GM21576 (cell line): ENCODE measurements around the gene CABP4.
"Not testable (repeated sequence)": the region's sequence is repeated elsewhere in the genome, so short reads cannot be mapped to it uniquely, and the experiment has no call there.

Source experiments
- ATAC-seq: cut with Tn5 transposase; IDR thresholded peaks from one replicate; pipeline ENCODE4 v1.9.1; 2021; ENCODE audit warnings: mild to moderate bottlenecking, moderate library complexity; ENCODE audit not compliant: unreplicated experiment

The CABP4 gene

GRCh38 chr11:67452141-67452952 is 2.8 kb upstream of the CABP4 start, which contains the start of gene GPR152:
Gene GPR152, minus strand, starts transcription at chr11:67452729. Its CDS starts 5 bp downstream, at chr11:67452724.
- no peak for ATAC-seq

- ATAC-seq = no peak
Measured at GRCh38 chr11:67453816-67454732, 1.1 kb upstream of the CABP4 start.

GRCh38 chr11:67456068-67456705 is 1.0 kb downstream of the CABP4 start:
- ATAC-seq = no peak

- no peak for ATAC-seq
Measured at GRCh38 chr11:67457453-67457852, 2.3 kb downstream of the CABP4 start.

- no peak for ATAC-seq
Measured at GRCh38 chr11:67458266-67458665, 3.1 kb downstream of the CABP4 start.

- no peak for ATAC-seq
Measured at GRCh38 chr11:67463186-67463585, 8.0 kb downstream of the CABP4 start.

GRCh38 chr11:67463680-67464410 is 8.7 kb downstream of the CABP4 start:
- ATAC-seq = no peak

GRCh38 chr11:67464411-67465188 is 9.4 kb downstream of the CABP4 start:
- no peak for ATAC-seq

GRCh38 chr11:67465189-67465510 is 10.0 kb downstream of the CABP4 start:
- no peak for ATAC-seq

GRCh38 chr11:67465530-67465929 is 10.4 kb downstream of the CABP4 start:
- not testable (repeated sequence) for ATAC-seq

- ATAC-seq = no peak
Measured at GRCh38 chr11:67466367-67466766, 11.2 kb downstream of the CABP4 start.

GRCh38 chr11:67466962-67467771 is 12.0 kb downstream of the CABP4 start:
- no peak for ATAC-seq

GRCh38 chr11:67468056-67468455 is 12.9 kb downstream of the CABP4 start:
- no peak for ATAC-seq

GRCh38 chr11:67468456-67468758 is 13.3 kb downstream of the CABP4 start:
- ATAC-seq = no peak

GRCh38 chr11:67468759-67469507 is 13.8 kb downstream of the CABP4 start, which contains the start of gene TMEM134:
Gene TMEM134, minus strand, starts transcription at chr11:67469251. Its CDS starts 59 bp downstream, at chr11:67469192.
- peak; percentile 58 for ATAC-seq

GRCh38 chr11:67469508-67469811 is 14.3 kb downstream of the CABP4 start:
- ATAC-seq = no peak

GRCh38 chr11:67470337-67471002 is 15.3 kb downstream of the CABP4 start:
- ATAC-seq = no peak

GRCh38 chr11:67472882-67473281 is 17.7 kb downstream of the CABP4 start:
- ATAC-seq = no peak
